Stromal cell of bone marrow (primary cell): ENCODE results near the gene PKDCC.

ENCODE experiments used
- DNase-seq: peaks from one replicate; pipeline ENCODE4 v3.0.0-alpha.2; 2012; ENCODE audit warnings: low read depth

Gene PKDCC

DNA sequence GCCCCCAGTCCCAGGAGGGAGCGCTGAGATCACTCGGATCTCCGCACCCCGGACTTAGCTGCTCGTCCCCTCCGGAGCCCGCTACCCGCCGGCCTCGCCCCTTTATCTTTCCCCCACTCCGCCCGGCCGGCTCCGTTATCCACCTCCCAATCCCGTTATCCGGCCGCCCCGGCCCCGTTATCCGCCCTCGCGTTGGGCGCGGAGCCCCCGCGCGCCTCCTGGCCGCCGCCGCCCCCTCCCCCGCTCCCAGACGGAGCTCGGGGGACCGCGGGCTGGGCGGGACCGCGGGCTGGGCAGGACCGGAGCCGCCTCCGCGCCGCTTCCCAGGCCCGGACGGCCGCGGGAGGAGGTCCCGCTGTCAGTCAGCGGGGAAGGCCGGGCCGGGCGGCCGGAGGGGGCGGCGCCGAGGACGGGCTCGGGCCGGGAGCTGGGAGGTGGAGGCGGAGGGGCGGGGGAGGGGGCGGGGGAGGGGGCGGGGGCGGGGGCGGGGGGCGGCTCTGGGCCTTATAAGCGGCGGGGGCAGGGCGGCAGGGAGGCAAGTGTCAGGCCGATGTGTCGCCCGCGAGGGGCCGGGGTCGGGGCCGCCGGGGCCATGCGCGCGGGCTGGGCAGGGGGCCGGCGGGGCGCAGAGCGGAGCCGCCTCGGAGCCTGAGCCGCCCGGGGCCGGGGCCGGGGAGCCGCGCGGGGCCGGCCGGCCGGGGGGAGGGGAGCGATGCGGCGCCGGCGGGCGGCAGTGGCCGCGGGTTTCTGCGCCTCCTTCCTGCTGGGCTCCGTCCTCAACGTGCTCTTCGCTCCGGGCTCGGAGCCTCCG lies at the start of gene PKDCC:
Gene PKDCC (plus strand): TSS at position 534 of the 811 bp plus-strand sequence. CDS start 179 bp downstream, at position 713.
- peak; percentile 67 for DNase-seq

GRCh38 chr2:41998186-41999127 lies 49.4 kb upstream of the PKDCC start:
- no peak for DNase-seq

DNA sequence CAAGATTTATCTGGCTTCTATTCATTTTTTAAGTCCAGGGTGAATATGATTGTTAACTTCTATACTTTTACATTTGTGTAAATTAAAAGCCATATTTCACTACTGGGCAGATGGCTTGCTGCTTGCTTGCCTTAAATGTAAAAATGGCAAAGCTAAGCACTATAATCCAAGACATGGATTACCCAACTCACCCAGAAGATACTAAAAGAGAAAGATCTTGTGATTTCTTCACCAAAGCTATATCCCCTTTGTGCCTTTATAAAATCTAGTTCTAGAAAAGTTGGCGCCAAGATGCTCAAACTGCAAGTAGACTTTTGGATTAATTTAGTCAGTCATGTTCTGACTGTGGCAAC lies 48.7 kb upstream of the PKDCC start:
- DNase-seq = no peak

GRCh38 chr2:41999592-42000281 lies 48.1 kb upstream of the PKDCC start:
- DNase-seq = no peak

DNA sequence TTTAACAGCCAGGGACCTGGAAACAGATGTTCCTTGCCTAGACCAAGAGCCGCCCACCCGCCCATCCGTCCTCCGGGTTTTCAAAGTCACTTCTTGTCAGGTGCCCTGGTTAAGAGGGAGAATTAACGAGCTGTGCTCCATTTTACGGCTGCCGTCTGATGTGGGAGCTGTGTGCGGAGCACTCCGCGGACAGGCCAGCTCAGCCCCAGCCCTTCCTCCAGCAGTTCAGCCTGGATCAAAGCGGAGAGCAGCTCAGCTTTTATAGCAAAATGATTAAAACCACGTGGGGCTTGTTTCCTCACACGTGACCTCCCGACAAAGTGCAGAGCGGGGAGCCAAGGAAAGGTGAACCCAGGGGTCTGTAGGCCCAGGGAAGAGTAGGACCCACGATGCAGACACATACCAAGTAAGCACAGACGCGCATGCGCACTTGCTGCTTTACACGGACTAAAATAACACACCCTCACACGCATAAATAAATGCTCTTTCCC lies 46.1 kb upstream of the PKDCC start:
- DNase-seq = no peak

DNA sequence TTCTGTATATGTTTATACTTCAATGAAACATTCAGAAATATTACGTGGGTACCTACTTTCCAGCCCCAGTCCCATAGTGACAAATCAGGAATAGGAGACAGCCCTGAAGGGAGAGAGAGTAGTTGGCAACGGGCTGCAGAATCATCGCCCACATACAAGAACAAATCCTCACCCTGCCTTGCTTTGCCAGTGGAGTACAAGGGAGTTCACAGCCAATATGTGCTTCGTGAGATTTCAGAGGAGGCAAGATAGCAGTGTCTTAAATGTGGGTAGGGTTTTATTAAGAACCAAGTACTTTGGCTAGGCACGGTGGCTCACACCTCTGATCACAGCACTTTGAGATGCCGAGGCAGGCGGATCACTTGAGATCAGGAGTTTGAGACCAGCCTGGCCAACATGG lies 40.3 kb upstream of the PKDCC start:
- DNase-seq = no peak

GRCh38 chr2:42008241-42008921 lies 39.4 kb upstream of the PKDCC start:
- DNase-seq = no peak

DNA sequence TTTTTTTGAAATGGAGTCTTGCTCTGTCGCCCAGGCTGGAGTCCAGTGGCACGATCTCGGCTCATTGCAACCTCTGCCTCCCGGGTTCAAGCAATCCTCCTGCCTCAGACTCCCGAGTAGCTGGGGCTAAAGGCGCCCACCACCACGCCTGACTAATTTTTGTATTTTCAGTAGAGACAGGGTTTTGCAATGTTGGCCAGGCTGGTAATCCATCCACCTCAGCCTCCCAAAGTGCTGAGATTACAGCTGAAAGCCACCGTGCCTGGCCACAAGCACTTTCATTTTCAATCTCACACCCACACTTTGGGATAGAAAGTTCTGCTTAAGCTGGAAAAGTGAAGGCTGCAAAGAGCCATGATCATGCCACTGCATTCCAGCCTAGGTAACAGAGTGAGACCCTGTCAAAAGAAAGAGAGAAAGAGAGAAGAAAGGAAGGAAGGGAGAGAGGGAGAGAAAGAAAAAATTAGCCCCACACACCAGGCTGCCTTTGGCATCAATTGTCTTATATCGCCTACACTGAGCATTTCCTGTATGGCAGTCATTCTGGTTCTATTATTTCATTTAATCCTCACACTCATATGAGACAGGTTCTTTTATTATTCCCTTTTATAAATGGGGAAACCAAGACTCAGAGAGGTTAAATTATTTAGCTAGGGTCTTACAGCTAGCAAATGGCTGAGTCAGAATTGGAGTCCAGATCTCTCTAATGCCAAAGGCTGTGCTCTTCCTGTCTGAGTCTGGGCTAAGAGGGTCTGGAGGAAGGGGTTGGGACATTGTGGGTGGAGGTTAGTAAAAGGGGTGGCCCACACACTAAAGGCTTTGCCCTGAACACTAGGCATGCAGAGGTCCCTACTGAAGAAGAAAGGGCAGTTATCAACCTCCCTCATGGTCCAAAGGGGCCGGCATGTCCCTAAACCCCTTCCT lies 37.9 kb upstream of the PKDCC start:
- DNase-seq = no peak

GRCh38 chr2:42010743-42011298 lies 37.0 kb upstream of the PKDCC start:
- peak; percentile 69 for DNase-seq

GRCh38 chr2:42012137-42012536 lies 35.7 kb upstream of the PKDCC start:
- DNase-seq = no peak

GRCh38 chr2:42012651-42013050 lies 35.2 kb upstream of the PKDCC start:
- DNase-seq = no peak

DNA sequence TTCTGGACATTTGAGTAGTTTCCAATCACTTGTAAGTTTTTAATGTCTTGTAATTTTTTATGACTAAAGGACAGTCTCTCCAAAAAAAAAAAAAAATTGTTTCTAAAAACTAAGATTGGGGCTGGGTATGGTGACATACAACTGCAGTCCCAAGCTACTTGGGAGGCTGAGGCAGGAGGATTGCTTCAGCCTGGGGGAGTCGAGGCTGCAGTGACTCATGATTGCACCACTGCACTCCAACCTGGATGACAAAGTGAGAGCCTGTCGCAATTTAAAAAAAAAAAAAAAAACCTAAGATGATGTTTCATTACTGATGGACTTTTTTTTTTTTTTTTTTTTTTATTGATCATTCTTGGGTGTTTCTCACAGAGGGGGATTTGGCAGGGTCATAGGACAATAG lies 34.4 kb upstream of the PKDCC start:
- no peak for DNase-seq

DNA sequence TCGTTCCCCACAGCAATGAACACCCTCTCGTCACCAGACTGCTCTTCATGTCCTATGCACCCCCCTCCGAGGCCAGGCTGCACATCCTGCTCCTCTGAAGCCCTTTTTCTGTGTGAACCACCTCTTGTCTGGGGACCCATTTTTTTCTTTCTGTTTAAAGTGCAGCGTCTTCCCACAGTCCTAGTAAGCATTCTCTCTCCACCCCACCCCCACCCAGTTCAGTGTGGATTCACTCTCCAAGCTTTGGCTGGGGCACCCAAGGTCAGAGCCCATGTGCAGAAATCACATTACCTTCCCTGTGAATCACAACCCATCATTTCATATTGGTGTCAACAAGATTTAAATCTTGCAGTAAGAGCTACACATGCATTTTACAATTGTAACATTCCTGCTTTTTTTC lies 26.4 kb upstream of the PKDCC start:
- peak; percentile 22 for DNase-seq

DNA sequence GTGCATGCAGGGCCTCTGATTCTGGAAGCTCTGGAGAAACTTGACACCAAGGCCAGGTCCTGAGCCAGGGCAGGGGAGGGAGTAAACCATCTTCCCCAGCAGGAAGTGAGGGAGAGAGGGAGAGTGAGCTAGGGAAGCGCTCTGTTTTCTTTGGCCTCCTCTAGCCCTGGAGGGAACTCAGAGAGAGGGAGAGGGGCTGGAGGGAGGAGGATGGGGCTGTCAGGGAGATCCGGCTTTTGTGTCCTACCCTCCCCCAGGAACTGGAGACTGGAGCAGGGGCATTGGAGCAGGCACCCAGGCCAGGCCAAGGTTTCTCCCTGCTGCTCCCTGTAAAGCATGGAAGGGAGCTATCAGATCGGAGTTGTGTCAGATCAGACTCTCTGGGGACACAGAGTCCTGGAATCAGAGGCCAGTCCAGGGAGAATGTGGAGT lies 22.7 kb upstream of the PKDCC start:
- peak; percentile 30 for DNase-seq

GRCh38 chr2:42026272-42026671 lies 21.5 kb upstream of the PKDCC start:
- DNase-seq = no peak

GRCh38 chr2:42028571-42029148 lies 19.2 kb upstream of the PKDCC start:
- no peak for DNase-seq

DNA sequence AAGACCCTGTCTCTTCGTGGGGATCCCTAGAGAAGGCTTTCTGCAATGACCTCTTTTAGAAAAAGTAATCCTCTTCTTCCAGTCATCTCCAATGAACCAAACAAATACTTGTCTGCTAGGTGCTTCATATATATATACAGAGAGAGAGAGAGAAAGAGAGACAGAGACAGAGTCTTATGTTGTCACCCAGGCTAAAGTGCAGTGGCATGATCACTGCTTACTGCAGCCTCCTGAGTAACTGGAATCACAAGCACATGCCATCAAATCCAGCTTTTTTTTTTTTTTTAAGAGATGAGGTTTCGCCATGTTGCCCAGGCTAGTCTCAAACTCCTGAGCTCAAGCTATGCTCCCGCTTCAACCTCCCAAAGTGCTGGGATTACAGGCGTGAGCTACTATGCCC lies 18.6 kb upstream of the PKDCC start:
- DNase-seq = no peak

- no peak for DNase-seq
Observed at GRCh38 chr2:42029639-42030199, 18.1 kb upstream of the PKDCC start.

DNA sequence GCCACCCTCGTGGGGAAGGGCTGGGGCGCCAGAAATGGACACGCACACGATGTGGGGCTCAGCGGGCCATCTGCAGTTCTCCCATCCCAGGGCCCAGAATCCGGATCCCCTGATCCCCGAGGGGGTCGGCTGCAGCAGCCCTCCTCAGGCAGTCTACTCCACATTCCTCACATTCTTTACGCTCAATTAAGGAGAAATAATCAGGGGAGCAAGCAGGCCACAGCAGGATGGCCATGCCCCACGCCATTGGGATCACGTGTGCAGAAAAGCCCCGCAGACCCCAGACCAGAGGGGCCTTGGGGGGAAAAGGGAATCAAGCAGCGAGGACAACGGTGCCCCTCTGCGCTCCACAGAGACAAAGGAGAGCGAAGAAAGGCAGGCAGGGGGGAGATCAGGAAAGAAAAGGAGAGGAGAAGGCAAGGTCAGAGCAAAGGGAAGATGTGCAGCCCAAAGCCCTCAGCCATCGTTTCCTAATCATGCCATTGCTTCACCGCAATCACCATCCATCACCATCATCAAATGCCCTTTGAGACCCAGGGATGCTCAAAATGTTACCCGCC lies 17.5 kb upstream of the PKDCC start:
- no peak for DNase-seq
